ENCODE measurements around the gene ZFP28.

DNA sequence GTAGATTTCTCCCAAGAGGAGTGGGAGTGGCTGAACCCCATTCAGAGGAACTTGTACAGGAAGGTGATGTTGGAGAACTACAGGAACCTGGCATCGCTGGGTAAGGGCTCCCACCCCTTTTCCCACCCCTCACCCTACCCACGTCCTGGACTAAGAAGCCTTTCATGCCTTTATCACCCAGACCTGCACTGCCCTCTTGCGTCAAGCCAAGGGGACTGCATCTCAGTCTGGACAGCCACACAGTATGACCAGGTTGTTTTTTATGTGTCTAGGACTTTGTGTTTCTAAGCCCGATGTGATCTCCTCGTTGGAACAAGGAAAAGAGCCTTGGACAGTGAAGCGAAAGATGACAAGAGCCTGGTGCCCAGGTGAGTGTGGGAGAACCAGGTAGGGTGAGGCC is 8.8 kb downstream of the ZFP28 start:
- no peak for TF ChIP-seq POLR2A (IDR thresholded peaks at IDR 0.05)
- TF ChIP-seq, protein P1, sequence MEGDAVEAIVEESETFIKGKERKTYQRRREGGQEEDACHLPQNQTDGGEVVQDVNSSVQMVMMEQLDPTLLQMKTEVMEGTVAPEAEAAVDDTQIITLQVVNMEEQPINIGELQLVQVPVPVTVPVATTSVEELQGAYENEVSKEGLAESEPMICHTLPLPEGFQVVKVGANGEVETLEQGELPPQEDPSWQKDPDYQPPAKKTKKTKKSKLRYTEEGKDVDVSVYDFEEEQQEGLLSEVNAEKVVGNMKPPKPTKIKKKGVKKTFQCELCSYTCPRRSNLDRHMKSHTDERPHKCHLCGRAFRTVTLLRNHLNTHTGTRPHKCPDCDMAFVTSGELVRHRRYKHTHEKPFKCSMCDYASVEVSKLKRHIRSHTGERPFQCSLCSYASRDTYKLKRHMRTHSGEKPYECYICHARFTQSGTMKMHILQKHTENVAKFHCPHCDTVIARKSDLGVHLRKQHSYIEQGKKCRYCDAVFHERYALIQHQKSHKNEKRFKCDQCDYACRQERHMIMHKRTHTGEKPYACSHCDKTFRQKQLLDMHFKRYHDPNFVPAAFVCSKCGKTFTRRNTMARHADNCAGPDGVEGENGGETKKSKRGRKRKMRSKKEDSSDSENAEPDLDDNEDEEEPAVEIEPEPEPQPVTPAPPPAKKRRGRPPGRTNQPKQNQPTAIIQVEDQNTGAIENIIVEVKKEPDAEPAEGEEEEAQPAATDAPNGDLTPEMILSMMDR (IDR thresholded peaks at IDR 0.05), result no peak
